Panc1 (cell line): ENCODE results near the gene TM9SF3.

ENCODE experiments used
- CTCF ChIP-seq: fragments of 450-650 bp; IDR thresholded peaks from 2 replicates; pipeline ENCODE4 v1.5.1; 2017; ENCODE audit warnings: mild to moderate bottlenecking
- POLR2AphosphoS5 ChIP-seq: IDR thresholded peaks from 2 replicates; pipeline ENCODE4 v1.6.1; 2012; ENCODE audit warnings: mild to moderate bottlenecking, low read depth, low read length, moderate library complexity

DNA sequence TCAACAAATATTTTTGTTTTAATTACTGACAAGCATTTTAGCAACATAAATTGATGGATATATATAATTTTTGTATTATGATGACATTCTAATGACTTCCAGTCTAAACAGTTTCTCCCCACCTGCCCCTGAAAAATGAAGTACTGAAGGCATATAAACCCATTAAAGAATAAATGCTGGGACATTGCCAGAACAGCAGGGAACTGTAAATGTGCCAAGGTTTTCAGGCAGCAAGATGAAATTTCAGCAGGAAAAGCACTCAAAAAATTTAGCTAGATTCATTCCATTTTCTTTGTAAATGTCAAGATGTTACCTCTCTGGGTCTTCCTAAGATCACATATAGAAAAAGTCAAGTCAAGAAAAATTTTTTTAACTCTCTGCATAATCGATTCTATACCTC, 62.1 kb downstream of the TM9SF3 start:
- no peak for TF ChIP-seq CTCF
- TF ChIP-seq POLR2AphosphoS5: no peak
